ENCODE data around the gene HK1. TPM values are rescaled to one million over a fixed set of nuclear protein-coding genes. Genes with fewer than 3 reads are reported as not detected.

Gene HK1
- total RNA-seq, 2 donors from 2014 or later, result 38.0 to 78.8 TPM

- Histone ChIP-seq H3K9me3 (ENCODE audit: control insufficient read depth, low read length) (no peaks in the 10 kb centered on the region), H3K27me3 (ENCODE audit: control insufficient read depth, insufficient read depth, low read length, poor library complexity, severe bottlenecking) (no peaks in the 10 kb centered on the region), H3K4me3 (ENCODE audit: low read length) (no peak overlapping the region), H3K9ac (ENCODE audit: extremely low read depth, low read length, poor library complexity, severe bottlenecking) (no peak overlapping the region), H3K4me1 (ENCODE audit: control insufficient read depth, insufficient read depth, low read length) (no peaks in the 10 kb centered on the region), H3K36me3 (ENCODE audit: control insufficient read depth, insufficient read depth, low read length) (no peaks in the 10 kb centered on the region), H3K27ac (ENCODE audit: low read depth, low read length) (no peak overlapping the region)
- H3K4me1 Mint-ChIP-seq, result peaks cover 11% of the 10 kb centered on the region
- WGBS, 2 experiments (ENCODE audit: insufficient coverage in 1 of 2, insufficient read length in 1 of 2), result 91% methylated on average over 7 to 12 of the region's 12 CpGs
- no peaks in the 10 kb centered on the region for H3K27me3 Mint-ChIP-seq (ENCODE audit: insufficient read depth)
- peaks cover 4% of the 10 kb centered on the region for H3K36me3 Mint-ChIP-seq (ENCODE audit: low read depth)
- DNase-seq, result no peak
- peak overlapping the region; percentile 42 for H3K27ac Mint-ChIP-seq
- no peaks in the 10 kb centered on the region for H3K9me3 Mint-ChIP-seq
- TF ChIP-seq CTCF (conservative IDR thresholded peaks at IDR 0.05), result peak; percentile 51
- H3K4me3 Mint-ChIP-seq, result no peak overlapping the region
Observed at GRCh38 chr10:69358148-69358795, 80.0 kb downstream of the HK1 start.

- H3K27me3 ChIP-seq (ENCODE audit: control insufficient read depth, insufficient read depth, low read length, poor library complexity, severe bottlenecking), result no peaks in the 10 kb centered on the region
- no peaks in the 10 kb centered on the region for H3K27me3 Mint-ChIP-seq (ENCODE audit: insufficient read depth)
- no peak for TF ChIP-seq CTCF (conservative IDR thresholded peaks at IDR 0.05)
- H3K27ac ChIP-seq (ENCODE audit: low read depth, low read length), result no peak overlapping the region
- H3K4me1 Mint-ChIP-seq, result peaks cover 11% of the 10 kb centered on the region
- H3K4me1 ChIP-seq (ENCODE audit: control insufficient read depth, insufficient read depth, low read length), result no peaks in the 10 kb centered on the region
- 92 to 93% methylated on average over 2 to 3 of the region's 3 CpGs for WGBS, 2 experiments (ENCODE audit: insufficient coverage in 1 of 2, insufficient read length in 1 of 2)
- no peak overlapping the region for H3K4me3 ChIP-seq (ENCODE audit: low read length)
- H3K9ac ChIP-seq (ENCODE audit: extremely low read depth, low read length, poor library complexity, severe bottlenecking), result no peak overlapping the region
- DNase-seq, result no peak
- no peaks in the 10 kb centered on the region for H3K9me3 Mint-ChIP-seq
- no peaks in the 10 kb centered on the region for H3K9me3 ChIP-seq (ENCODE audit: control insufficient read depth, low read length)
- peaks cover 4% of the 10 kb centered on the region for H3K36me3 Mint-ChIP-seq (ENCODE audit: low read depth)
- no peak overlapping the region for H3K4me3 Mint-ChIP-seq
- H3K36me3 ChIP-seq (ENCODE audit: control insufficient read depth, insufficient read depth, low read length), result no peaks in the 10 kb centered on the region
- peak overlapping the region; percentile 28 for H3K27ac Mint-ChIP-seq
Observed at GRCh38 chr10:69359148-69359547, 80.9 kb downstream of the HK1 start.

DNA sequence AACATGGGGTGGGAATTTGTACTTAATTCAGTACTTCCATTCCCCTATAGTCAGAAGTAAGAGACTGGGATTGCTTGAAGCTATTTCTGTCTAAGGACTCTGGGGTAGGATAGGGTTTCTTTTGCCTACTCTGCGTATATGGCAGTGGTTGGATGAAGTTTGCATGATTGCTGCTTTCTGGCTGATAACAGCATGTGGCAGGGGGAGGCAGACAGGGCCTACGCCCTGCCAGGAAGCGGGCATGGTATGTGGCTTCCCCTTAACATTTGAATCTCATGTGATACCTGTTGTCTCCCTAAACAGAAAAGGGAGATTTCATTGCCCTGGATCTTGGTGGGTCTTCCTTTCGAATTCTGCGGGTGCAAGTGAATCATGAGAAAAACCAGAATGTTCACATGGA lies 81.3 kb downstream of the HK1 start:
- WGBS, 2 experiments (ENCODE audit: insufficient coverage in 1 of 2, insufficient read length in 1 of 2), result 91 to 92% methylated on average over 5 of the region's 5 CpGs
- no peak overlapping the region for H3K27ac ChIP-seq (ENCODE audit: low read depth, low read length)
- no peak overlapping the region for H3K27ac Mint-ChIP-seq

More for the DNA sequence above, 81.3 kb downstream of the HK1 start:
- no peak for DNase-seq
- H3K4me1 ChIP-seq (ENCODE audit: control insufficient read depth, insufficient read depth, low read length), result no peaks in the 10 kb centered on the region
- Mint-ChIP-seq H3K27me3 (ENCODE audit: insufficient read depth) (no peaks in the 10 kb centered on the region), H3K36me3 (ENCODE audit: low read depth) (peaks cover 4% of the 10 kb centered on the region), H3K4me3 (no peak overlapping the region), H3K9me3 (no peaks in the 10 kb centered on the region), H3K4me1 (peaks cover 11% of the 10 kb centered on the region)
- no peak overlapping the region for H3K4me3 ChIP-seq (ENCODE audit: low read length)
- H3K9ac ChIP-seq (ENCODE audit: extremely low read depth, low read length, poor library complexity, severe bottlenecking), result no peak overlapping the region
- H3K9me3 ChIP-seq (ENCODE audit: control insufficient read depth, low read length), result no peaks in the 10 kb centered on the region
- no peak for TF ChIP-seq CTCF (conservative IDR thresholded peaks at IDR 0.05)
- H3K27me3 ChIP-seq (ENCODE audit: control insufficient read depth, insufficient read depth, low read length, poor library complexity, severe bottlenecking), result no peaks in the 10 kb centered on the region
- H3K36me3 ChIP-seq (ENCODE audit: control insufficient read depth, insufficient read depth, low read length), result no peaks in the 10 kb centered on the region
